ENCODE data around the gene METRN.

- TF ChIP-seq CTCF (IDR thresholded peaks at IDR 0.05) (no peak), POLR2AphosphoS5 (IDR thresholded peaks at IDR 0.05) (no peak), POLR2A (IDR thresholded peaks at IDR 0.05) (no peak)
Observed at GRCh38 chr16:764848-765487, 50.0 kb downstream of the METRN start.

Measured in prostate gland (tissue), 2 donors.